ENCODE results near the gene STOML3.

STOML3 gene

DNA sequence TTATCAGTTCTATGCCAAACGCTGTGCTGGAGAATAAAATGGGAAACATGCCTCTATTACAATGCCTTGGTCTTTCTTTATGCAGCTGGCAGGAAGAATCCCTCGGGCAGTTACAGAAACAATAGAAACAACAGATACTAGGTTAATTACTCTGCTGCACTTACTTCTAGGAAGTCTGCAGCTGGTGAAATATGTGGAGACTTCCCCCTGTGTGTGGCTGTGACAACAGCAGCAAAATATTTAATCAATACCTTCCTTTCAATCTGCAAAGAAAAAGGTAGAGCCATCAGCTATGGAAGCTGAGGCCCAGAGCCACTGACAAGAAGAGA is 9.9 kb downstream of the STOML3 start:
- DNase-seq: no peak

GRCh38 chr13:38979891-38980749 is 10.5 kb downstream of the STOML3 start:
- DNase-seq: no peak

DNA sequence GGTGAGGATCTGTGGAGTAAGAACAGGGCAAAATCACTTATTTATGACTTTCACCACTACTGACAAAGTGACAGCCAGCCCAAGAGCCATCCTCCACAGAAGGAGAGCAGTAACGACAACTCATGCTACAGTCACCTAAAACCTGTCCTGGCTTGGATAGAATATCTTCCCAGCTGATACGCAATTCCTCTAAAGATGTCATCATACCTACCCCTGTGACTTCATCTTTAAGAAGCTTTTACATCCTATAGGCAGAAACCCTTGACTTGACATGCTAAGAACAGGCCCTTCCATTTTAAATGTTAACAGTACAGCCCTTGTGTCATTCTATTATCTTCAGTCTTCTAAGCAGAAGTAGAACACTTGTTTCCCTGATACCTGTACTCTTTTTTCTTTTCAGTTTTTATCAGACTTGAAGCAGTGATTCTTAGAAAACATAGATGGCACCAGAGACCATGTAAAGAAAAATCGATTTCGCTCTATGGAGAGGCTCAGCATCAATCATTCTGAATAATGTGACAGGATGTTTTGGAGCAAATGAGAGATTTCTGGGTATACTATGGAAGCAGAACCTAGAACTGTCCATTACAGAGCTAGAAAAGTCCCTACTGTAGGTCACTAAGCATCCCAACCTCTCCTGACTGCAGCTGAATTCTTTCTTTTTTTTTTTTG is 20.1 kb downstream of the STOML3 start:
- DNase-seq: no peak

DNA sequence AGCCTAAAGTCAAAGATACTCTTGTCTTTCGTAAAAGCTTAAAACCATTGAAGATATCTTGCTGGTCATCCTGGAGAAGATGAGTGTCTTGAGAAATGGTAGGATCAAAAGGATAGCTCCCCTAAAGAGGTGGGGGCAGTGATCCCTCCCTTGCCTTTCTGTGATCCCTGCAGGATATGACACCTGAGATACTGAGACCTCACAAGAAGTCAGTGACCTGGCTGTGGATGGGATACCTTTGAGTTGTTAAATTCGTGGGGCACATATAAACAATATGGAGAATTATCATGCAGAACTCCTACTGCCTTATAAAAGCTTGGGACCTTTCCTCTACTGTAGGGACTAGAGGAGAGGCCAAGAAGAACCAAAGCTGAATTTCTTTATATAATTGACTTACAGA is 21.4 kb downstream of the STOML3 start:
- DNase-seq: no peak

- DNase-seq: no peak
These were observed 23.2 kb downstream of the STOML3 start for GRCh38 chr13:38967446-38967845.

DNA sequence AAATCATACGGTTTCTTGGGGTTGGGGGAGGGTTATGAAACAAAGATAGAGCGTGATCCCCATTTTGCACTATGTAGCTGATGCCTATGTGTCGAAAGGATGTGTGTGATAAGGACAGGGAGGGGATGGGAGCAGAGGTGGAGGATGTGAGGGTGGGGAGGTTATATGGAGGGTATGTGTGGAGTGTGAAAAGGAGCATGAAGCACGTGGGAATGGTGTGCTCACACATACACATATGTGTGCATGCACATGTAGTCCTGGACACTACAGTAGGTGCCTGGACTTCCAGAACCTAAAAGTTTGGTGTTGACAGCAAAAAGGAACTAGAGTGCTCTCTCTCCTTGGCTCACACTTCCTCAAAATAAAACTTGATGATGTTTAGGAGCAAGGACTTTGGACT is 25.4 kb downstream of the STOML3 start:
- DNase-seq: no peak

DNA sequence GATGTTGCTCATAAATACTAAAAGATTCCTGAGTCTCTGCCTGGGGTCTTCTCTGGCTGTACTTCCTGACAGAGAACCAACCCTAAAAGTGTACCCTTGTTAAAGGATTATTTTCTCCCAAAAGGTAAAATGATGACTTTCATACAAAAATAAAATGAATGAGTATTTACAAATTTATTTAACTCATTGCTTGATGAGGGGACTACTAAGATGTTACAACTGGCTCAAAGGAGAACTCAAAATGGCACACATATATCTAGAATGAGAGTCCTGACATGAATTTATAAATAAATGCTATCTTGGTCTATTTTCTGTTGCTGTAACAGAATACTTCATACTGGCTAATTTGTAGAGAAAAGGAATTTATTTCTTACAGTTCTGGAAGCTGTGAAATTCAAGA is 30.5 kb downstream of the STOML3 start:
- no peak for DNase-seq

GRCh38 chr13:38957794-38958592 is 32.6 kb downstream of the STOML3 start:
- no peak for DNase-seq

DNA sequence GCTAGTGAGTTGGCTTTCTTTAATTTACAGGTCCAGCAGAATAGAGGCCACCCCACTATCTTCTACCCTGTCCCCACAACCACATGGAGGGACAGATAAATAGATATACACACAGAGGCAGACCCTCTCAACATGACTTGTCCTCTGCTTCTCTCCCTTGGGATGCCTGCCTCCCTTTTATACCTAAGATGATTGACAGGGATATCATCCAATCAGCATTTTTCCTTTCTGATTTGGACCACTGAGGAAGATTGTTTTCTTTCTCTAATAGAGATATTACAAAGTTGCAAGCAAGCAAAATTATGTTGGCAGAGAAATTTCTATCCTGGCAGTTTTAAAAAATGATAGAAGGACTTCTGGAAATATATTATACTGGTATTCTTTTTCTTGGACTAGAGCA is 35.8 kb downstream of the STOML3 start:
- DNase-seq: no peak

DNA sequence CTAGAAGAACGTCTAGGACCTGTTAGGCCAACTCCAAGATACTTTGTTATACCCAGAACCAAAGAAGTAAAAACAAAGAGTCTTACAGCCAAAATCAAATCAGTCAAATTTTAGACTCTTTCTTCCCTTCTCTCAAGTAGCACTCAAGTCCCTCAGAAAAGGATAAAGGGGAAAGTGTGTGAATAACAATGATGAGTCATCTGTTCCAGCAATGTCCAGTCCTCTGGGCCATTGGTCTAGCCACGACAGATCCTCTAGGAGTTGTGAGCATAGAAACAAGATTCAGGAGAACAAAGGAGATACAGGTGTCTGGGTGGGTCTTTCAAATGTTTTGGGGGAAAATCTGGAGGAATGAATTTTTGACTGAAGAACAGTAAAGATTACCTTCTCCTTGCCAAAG is 36.3 kb downstream of the STOML3 start:
- no peak for DNase-seq

DNA sequence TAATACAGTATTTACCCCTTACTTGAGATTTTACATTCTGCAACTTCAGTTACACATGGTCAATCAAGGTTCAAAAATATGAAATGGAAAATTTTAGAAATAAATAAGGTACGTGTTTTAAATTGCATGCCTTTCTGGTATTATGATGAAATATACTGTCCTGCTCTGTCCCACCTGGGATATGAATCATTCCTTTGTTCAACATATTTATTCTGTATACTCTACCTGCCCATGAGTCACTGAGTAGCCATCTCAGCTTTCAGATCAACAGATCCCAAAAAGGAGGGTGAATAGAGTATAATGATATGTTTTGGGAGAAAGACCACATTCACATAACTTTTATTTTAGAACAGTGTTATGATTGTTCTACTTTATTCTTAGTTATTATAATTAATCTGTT is 37.8 kb downstream of the STOML3 start:
- no peak for DNase-seq

DNA sequence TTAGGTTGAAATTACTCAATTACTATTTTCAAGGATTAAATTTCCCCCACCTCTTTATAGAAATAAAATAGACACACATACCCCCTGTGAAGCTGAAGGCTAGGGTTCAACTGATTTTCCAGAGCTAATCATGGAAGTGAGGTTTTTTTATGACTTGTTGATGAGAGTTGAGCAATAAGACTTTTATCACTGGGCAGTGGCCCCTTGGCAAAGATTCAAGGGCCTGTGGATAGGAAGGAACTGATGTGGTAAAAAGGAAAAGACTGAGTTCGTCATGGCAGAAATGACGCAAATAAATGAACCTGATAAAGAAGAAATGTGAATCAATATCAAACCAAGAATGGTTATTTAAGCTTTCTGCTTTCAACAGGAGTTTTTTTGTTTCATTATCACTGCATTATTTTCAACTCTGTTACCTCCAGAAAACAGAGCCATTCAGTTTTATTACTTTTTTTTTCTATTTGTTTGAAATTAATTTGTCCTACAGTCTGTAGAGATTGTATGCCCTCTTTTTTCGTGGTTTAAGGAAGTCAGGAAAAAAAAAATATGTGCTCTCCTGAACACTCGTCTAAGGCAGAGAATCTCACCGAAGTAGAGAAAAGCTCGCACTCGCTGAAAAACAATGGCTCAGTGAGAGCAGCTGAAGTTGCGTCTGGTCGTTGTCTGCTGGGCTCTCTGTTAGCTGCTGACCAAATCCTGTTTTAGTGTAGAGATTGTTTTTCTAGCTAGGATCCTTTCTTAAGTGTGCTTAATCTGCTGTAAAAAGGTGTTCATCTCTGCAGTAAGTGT is 38.9 kb downstream of the STOML3 start:
- no peak for DNase-seq

DNA sequence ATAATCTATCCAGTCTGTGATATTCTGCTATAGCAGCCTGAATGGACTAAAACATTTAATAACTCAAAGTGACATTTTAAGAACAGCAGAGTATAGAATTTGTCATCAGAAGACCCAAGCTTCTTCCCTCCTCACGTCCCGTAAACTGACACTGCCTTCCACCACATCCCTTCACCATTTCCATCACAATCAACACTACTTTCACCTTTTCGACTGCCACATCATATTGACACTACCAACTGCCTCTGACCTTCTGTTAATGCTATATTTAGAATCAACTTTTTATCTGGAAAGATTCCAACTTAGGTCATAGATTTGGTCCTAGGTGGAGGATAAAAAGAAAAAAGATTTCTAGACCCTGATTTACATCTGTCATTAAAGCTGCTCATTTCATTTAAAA is 39.6 kb downstream of the STOML3 start:
- no peak for DNase-seq

DNA sequence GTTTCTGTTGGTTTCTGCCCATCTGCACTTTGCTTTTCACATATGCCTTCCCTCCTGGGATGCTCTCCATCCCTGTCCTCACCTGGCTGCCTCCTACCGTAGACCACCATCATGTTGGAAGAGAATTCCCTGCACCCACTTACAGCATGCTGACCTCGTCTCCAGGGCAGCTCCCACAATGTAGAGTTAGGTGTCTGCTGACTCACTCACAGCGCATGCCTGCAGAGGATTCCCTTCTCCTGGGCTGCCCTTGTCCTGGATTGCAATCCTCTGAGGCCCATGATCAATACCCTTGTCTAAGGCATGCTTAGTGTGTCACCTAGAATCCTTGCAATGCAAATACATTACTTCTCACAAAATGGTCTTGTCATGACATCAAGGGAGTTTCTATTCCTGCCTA is 43.6 kb downstream of the STOML3 start:
- DNase-seq: no peak

- no peak for DNase-seq
These were observed 46.4 kb downstream of the STOML3 start for GRCh38 chr13:38944219-38944618.

DNA sequence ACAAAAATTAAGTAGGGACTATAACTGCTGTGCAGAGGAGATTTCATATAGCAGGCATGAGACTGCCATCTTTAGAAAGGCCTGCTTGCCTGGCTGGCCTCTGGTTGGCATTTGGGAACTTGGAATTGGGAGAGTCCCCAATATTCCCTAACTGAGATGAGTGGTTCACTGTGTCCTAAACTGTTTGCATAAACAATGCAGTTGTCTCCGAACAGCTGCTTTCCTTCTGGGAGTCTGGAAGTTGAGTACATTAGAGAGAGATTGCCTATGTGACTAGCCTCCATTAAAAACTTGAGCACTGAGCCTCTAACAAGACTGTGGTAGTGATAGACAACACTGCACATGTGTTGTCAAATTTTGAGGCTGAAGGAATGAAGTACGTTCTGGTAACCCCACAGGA is 47.4 kb downstream of the STOML3 start:
- no peak for DNase-seq

- no peak for DNase-seq
These were observed 49.2 kb downstream of the STOML3 start for GRCh38 chr13:38941353-38941945.

GRCh38 chr13:38933786-38934185 is 56.8 kb downstream of the STOML3 start:
- DNase-seq: no peak

- DNase-seq: no peak
These were observed 68.5 kb downstream of the STOML3 start for GRCh38 chr13:38922170-38922569.

GRCh38 chr13:38921081-38921480 is 69.5 kb downstream of the STOML3 start:
- no peak for DNase-seq
